ENCODE measurements around the gene SDCCAG8. TPM values are rescaled to one million over a fixed set of nuclear protein-coding genes. Genes with fewer than 3 reads are reported as not detected.
A peak's percentile ranks its signal among the peaks of the same experiment; 100 is the strongest.

Gene SDCCAG8
- polyA plus RNA-seq, 2 of the 4 experiments (the other 2 are of a cell fraction), result 48.8 to 64.8 TPM

- Histone ChIP-seq H3K4me2 (no peak overlapping the region), H3K27ac (no peak overlapping the region), H3K4me3 (no peak overlapping the region), H3K4me1 (no peaks in the 10 kb centered on the region), H3K9me3 (no peaks in the 10 kb centered on the region)
- CTCF ChIA-PET, result interaction anchor here (0.5 kb wide), 1 partner anchor 958 kb away, joined by 3 read pairs; no protein-coding TSS in a partner anchor
- ATAC-seq, result peak in 1 of 2 experiments; percentile 55; a peak in 2 of 6 replicates
- TF ChIP-seq RAD21 (conservative IDR thresholded peaks at IDR 0.05 in 1 of 2, IDR thresholded peaks at IDR 0.05 in 1 of 2) (peak; percentile 36 to 57; a peak in 4 of 5 replicates), HMGXB4 (CRISPR knock-in tag; IDR thresholded peaks at IDR 0.05; ENCODE audit: borderline replicate concordance) (no peak)
- WGBS (ENCODE audit: missing lambda C conversion rate), result 93% methylated on average over 7 of the region's 7 CpGs
- FAIRE-seq, result no peak
- POLR2A ChIA-PET, result no interaction called here
- peak in 1 of 2 experiments; percentile 19 for DNase-seq (ENCODE audit: low read depth in 1 of 2, low spot score in 1 of 2)
Measured at GRCh38 chr1:243475966-243476365, 220.1 kb downstream of the SDCCAG8 start.

- Histone ChIP-seq H3K4me2 (no peak overlapping the region), H3K4me3 (no peak overlapping the region), H3K27ac (no peak overlapping the region), H3K4me1 (peaks cover 13% of the 10 kb centered on the region; the same call in 2 of the 3 replicates), H3K9me3 (no peaks in the 10 kb centered on the region)
- ChIA-PET POLR2A (no interaction called here), CTCF (no interaction called here)
- FAIRE-seq (no peak), ATAC-seq (no peak), DNase-seq (ENCODE audit: low read depth in 1 of 2, low spot score in 1 of 2) (no peak)
- TF ChIP-seq EP300 (IDR thresholded peaks at IDR 0.05) (no peak), HOXB13 (CRISPR knock-in tag; IDR thresholded peaks at IDR 0.05; ENCODE audit: low read depth) (no peak), ZSCAN20 (CRISPR knock-in tag; IDR thresholded peaks at IDR 0.05) (no peak), NPAS2 (CRISPR knock-in tag; IDR thresholded peaks at IDR 0.05; ENCODE audit: borderline replicate concordance) (no peak), NR3C1 (IDR thresholded peaks at IDR 0.05) (no peak), HDAC2 (IDR thresholded peaks at IDR 0.05) (no peak), ZFP36 (IDR thresholded peaks at IDR 0.05; ENCODE audit: borderline replicate concordance, partially characterized antibody) (no peak), CTCF (IDR thresholded peaks at IDR 0.05) (no peak), RFX5 (IDR thresholded peaks at IDR 0.05) (no peak), HMGXB4 (CRISPR knock-in tag; IDR thresholded peaks at IDR 0.05; ENCODE audit: borderline replicate concordance) (no peak), RCOR1 (IDR thresholded peaks at IDR 0.05; ENCODE audit: low read depth, low read length) (no peak)
- TF ChIP-seq, protein P1, sequence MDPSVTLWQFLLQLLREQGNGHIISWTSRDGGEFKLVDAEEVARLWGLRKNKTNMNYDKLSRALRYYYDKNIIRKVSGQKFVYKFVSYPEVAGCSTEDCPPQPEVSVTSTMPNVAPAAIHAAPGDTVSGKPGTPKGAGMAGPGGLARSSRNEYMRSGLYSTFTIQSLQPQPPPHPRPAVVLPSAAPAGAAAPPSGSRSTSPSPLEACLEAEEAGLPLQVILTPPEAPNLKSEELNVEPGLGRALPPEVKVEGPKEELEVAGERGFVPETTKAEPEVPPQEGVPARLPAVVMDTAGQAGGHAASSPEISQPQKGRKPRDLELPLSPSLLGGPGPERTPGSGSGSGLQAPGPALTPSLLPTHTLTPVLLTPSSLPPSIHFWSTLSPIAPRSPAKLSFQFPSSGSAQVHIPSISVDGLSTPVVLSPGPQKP (IDR thresholded peaks at IDR 0.05; ENCODE audit: low read depth, low read length), result no peak
- TF ChIP-seq, protein P2, sequence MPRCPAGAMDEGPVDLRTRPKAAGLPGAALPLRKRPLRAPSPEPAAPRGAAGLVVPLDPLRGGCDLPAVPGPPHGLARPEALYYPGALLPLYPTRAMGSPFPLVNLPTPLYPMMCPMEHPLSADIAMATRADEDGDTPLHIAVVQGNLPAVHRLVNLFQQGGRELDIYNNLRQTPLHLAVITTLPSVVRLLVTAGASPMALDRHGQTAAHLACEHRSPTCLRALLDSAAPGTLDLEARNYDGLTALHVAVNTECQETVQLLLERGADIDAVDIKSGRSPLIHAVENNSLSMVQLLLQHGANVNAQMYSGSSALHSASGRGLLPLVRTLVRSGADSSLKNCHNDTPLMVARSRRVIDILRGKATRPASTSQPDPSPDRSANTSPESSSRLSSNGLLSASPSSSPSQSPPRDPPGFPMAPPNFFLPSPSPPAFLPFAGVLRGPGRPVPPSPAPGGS (IDR thresholded peaks at IDR 0.05), result no peak
- WGBS (ENCODE audit: missing lambda C conversion rate), result 91% methylated on average over 7 of the region's 7 CpGs
Measured at GRCh38 chr1:243477731-243478290, 222.0 kb downstream of the SDCCAG8 start.

All from A549 (cell line).